Measurements from ENCODE around the gene INO80D. TPM values are rescaled to one million over a fixed set of nuclear protein-coding genes. Genes with fewer than 3 reads are reported as not detected.
"Not testable (repeated sequence)": the region's sequence is repeated elsewhere in the genome, so short reads cannot be mapped to it uniquely, and the experiment has no call there.

Gene INO80D
- total RNA-seq, 1 experiment from 2014 or later = 14.4 TPM

DNA sequence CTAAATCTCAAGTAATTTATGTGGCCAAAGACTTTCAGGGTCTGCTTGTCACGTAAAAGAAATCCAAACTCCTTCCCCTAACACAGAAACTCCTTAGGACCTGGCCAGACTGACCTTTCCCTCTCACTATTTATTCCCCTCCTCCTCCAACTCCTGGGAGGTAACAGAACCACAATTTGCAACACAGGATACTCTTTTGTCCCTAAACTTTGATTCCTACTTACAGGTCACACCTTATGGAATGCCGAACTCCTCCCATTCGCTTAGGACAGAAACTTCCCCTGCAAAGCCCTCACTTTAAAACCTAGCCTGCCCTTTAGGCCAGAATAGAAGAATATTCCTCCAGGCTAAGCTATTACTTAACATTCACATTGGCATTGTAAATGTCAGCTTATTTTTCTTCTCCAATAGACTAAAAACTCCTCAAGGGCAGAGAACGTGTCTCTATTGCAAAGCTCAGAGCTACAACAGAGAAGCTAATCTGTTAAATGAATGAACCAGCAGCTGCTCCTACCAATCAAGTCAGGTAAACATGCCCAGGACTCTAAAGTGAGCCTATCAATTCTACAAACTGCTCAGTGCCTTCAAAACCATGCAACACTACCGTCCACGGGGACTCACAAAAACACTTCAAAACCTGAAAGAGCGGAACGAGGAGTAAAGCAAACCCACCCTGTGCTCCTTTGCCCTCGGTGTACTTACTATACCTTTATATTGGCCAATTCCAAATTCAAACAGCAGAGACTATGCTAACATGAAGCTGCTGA is 6.1 kb downstream of the INO80D start:
- Histone ChIP-seq H3K9ac (ENCODE audit: low read length) (no peak overlapping the region), H3K27ac (ENCODE audit: low read depth, low read length) (no peak overlapping the region), H4K20me1 (ENCODE audit: insufficient read depth) (no peaks in the 10 kb centered on the region), H3K9me3 (ENCODE audit: control insufficient read depth in 1 of 2, insufficient read depth in 1 of 2, low read depth in 1 of 2, low read length in 2 of 2) (no peaks in the 10 kb centered on the region), H3K4me1 (ENCODE audit: control insufficient read depth in 1 of 2, insufficient read depth in 2 of 2, low read length in 2 of 2) (0 out of 4 replicates have a peak, but pooled peaks cover 0 to 5% of the 10 kb centered on the region in 2 experiments), H3K9me2 (ENCODE audit: insufficient read depth) (no peaks in the 10 kb centered on the region), H3K27me3 (ENCODE audit: insufficient read depth, low read length) (no peaks in the 10 kb centered on the region), H3K4me3 (replicated peaks in 1 of 2; ENCODE audit: low read depth in 1 of 2, low read length in 2 of 2) (no peak overlapping the region), H3K4me2 (ENCODE audit: low read length) (no peak overlapping the region), H3K36me3 (ENCODE audit: control insufficient read depth in 1 of 2, insufficient read depth in 2 of 2, low read length in 2 of 2) (no peaks in the 10 kb centered on the region), H3K79me2 (ENCODE audit: insufficient read depth, low read length) (peaks cover 69% of the 10 kb centered on the region), H2AFZ (ENCODE audit: low read depth, low read length, poor library complexity, severe bottlenecking) (no peak overlapping the region)
- ATAC-seq (no peak), DNase-seq (ENCODE audit: low read depth, low spot score) (no peak)
- ChIA-PET RAD21 (ENCODE audit: low non-redundant PET in 1 of 2, low total read pairs in 2 of 2, uncharacterized antibody in 2 of 2, unreplicated experiment in 2 of 2) (no interaction called here), CTCF (no interaction called here), POLR2A (no interaction called here)
- no TSS peak for BruUV-seq (replicated peaks)
- intact Hi-C loops (cut with micrococcal nuclease) = no loop called here
- TF ChIP-seq SP1 (IDR thresholded peaks at IDR 0.05; ENCODE audit: low read depth) (no peak), CBX3 (IDR thresholded peaks at IDR 0.05; ENCODE audit: low read depth) (no peak), POLR2AphosphoS5 (IDR thresholded peaks at IDR 0.05; ENCODE audit: low read depth, low read length) (no peak), YY1 (IDR thresholded peaks at IDR 0.05; ENCODE audit: extremely low read depth, insufficient replicate concordance, low read depth, low read length) (no peak), POLR2A (IDR thresholded peaks at IDR 0.05; ENCODE audit: borderline replicate concordance, extremely low read depth, insufficient read depth, insufficient read length) (no peak), RAD21 (IDR thresholded peaks at IDR 0.05; ENCODE audit: low read depth) (no peak), SIN3A (IDR thresholded peaks at IDR 0.05; ENCODE audit: low read depth) (no peak), JUND (IDR thresholded peaks at IDR 0.05) (no peak), CEBPB (IDR thresholded peaks at IDR 0.05; ENCODE audit: low read depth) (no peak), EGR1 (IDR thresholded peaks at IDR 0.05; ENCODE audit: low read depth) (no peak)
- TF ChIP-seq, protein P1, sequence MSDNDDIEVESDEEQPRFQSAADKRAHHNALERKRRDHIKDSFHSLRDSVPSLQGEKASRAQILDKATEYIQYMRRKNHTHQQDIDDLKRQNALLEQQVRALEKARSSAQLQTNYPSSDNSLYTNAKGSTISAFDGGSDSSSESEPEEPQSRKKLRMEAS (IDR thresholded peaks at IDR 0.05) = no peak
- TF ChIP-seq, protein P2, sequence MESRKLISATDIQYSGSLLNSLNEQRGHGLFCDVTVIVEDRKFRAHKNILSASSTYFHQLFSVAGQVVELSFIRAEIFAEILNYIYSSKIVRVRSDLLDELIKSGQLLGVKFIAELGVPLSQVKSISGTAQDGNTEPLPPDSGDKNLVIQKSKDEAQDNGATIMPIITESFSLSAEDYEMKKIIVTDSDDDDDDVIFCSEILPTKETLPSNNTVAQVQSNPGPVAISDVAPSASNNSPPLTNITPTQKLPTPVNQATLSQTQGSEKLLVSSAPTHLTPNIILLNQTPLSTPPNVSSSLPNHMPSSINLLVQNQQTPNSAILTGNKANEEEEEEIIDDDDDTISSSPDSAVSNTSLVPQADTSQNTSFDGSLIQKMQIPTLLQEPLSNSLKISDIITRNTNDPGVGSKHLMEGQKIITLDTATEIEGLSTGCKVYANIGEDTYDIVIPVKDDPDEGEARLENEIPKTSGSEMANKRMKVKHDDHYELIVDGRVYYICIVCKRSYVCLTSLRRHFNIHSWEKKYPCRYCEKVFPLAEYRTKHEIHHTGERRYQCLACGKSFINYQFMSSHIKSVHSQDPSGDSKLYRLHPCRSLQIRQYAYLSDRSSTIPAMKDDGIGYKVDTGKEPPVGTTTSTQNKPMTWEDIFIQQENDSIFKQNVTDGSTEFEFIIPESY (IDR thresholded peaks at IDR 0.05; ENCODE audit: extremely low read depth, insufficient replicate concordance, low read length) = no peak
- TF ChIP-seq, protein P3, sequence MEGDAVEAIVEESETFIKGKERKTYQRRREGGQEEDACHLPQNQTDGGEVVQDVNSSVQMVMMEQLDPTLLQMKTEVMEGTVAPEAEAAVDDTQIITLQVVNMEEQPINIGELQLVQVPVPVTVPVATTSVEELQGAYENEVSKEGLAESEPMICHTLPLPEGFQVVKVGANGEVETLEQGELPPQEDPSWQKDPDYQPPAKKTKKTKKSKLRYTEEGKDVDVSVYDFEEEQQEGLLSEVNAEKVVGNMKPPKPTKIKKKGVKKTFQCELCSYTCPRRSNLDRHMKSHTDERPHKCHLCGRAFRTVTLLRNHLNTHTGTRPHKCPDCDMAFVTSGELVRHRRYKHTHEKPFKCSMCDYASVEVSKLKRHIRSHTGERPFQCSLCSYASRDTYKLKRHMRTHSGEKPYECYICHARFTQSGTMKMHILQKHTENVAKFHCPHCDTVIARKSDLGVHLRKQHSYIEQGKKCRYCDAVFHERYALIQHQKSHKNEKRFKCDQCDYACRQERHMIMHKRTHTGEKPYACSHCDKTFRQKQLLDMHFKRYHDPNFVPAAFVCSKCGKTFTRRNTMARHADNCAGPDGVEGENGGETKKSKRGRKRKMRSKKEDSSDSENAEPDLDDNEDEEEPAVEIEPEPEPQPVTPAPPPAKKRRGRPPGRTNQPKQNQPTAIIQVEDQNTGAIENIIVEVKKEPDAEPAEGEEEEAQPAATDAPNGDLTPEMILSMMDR (IDR thresholded peaks at IDR 0.05 in 2 of 3, conservative IDR thresholded peaks at IDR 0.05 in 1 of 3; ENCODE audit: borderline replicate concordance in 1 of 3, insufficient read depth in 1 of 3, low read depth in 2 of 3, low read length in 2 of 3) = no peak

DNA sequence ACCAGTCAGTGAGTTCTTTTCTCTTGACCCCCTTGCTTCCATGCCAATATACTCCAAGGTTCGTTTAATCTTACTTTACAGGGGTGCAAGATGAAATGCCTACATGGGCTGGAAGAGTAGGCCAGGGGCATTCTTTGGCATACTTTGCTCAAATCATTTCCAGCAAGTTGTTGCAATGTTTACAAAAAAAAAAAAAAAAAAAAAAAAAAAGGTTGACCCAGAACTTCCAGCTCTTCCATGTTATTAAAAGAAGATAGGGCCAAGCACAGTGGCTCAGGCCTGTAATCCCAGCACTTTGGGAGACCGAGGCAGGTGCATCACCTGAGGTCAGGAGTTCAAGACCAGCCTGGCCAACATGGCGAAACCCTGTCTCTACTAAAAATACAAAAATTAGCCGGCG is 8.1 kb downstream of the INO80D start:
- CTCF ChIA-PET = interaction anchor here (0.7 kb wide), 1 partner anchor 509 kb away, joined by 4 read pairs; no protein-coding TSS in a partner anchor
- H3K36me3 ChIP-seq (ENCODE audit: control insufficient read depth in 1 of 2, insufficient read depth in 2 of 2, low read length in 2 of 2); H3K4me3 ChIP-seq (replicated peaks in 1 of 2; ENCODE audit: low read depth in 1 of 2, low read length in 2 of 2); intact Hi-C loops (cut with micrococcal nuclease); POLR2A ChIA-PET; H3K4me1 ChIP-seq (ENCODE audit: control insufficient read depth in 1 of 2, insufficient read depth in 2 of 2, low read length in 2 of 2); H4K20me1 ChIP-seq (ENCODE audit: insufficient read depth); H3K27ac ChIP-seq (ENCODE audit: low read depth, low read length); BruUV-seq (replicated peaks); H3K27me3 ChIP-seq (ENCODE audit: insufficient read depth, low read length); H3K9me3 ChIP-seq (ENCODE audit: control insufficient read depth in 1 of 2, insufficient read depth in 1 of 2, low read depth in 1 of 2, low read length in 2 of 2); H2AFZ ChIP-seq (ENCODE audit: low read depth, low read length, poor library complexity, severe bottlenecking); RAD21 ChIA-PET (ENCODE audit: low non-redundant PET in 1 of 2, low total read pairs in 2 of 2, uncharacterized antibody in 2 of 2, unreplicated experiment in 2 of 2); H3K4me2 ChIP-seq (ENCODE audit: low read length); H3K9ac ChIP-seq (ENCODE audit: low read length); DNase-seq (ENCODE audit: low read depth, low spot score); ATAC-seq; H3K9me2 ChIP-seq (ENCODE audit: insufficient read depth): not testable (repeated sequence)
- H3K79me2 ChIP-seq (ENCODE audit: insufficient read depth, low read length) = peaks cover 60% of the 10 kb centered on the region

All from HCT116 (cell line).